Smooth muscle cell (in vitro differentiated cells): Measurements from ENCODE around the gene ERICH4. TPM values are rescaled to one million over a fixed set of nuclear protein-coding genes. Genes with fewer than 3 reads are reported as not detected.
A peak's percentile ranks its signal among the peaks of the same experiment; 100 is the strongest.

ENCODE experiments used
- DNase-seq: peaks from one replicate; lab custom pipeline; 2025; ENCODE audit not compliant: unreplicated experiment; lab: John Stamatoyannopoulos, UW
- H2AFZ ChIP-seq: fragments of 200-600 bp; sonication (generic); 2 replicates; pipeline ENCODE4 v1.6.0; 2016; ENCODE audit warnings: antibody characterized with exemption, low read depth, mild to moderate bottlenecking
- H3F3A ChIP-seq: fragments of 200-600 bp; sonication (generic); 2 replicates; pipeline ENCODE4 v1.6.0; 2017; ENCODE audit warnings: antibody characterized with exemption, low read depth
- H3K27ac ChIP-seq: fragments of 200-600 bp; sonication (generic); 2 replicates; pipeline ENCODE4 v1.5.1; 2016; ENCODE audit warnings: low read depth, mild to moderate bottlenecking
- H3K27me3 ChIP-seq: fragments of 200-600 bp; sonication (generic); 2 replicates; pipeline ENCODE4 v1.6.1; 2016; ENCODE audit warnings: low read depth, mild to moderate bottlenecking
- H3K36me3 ChIP-seq: fragments of 200-600 bp; sonication (generic); 2 replicates; pipeline ENCODE4 v1.5.1; 2016; ENCODE audit warnings: low read depth
- H3K4me1 ChIP-seq: fragments of 200-600 bp; sonication (generic); 2 replicates; pipeline ENCODE4 v1.5.1; 2016; ENCODE audit warnings: low read depth
- H3K4me2 ChIP-seq: fragments of 200-600 bp; sonication (generic); 2 replicates; pipeline ENCODE4 v1.6.0; 2016; ENCODE audit warnings: mild to moderate bottlenecking
- H3K4me3 ChIP-seq: fragments of 200-600 bp; sonication (generic); 2 replicates; pipeline ENCODE4 v1.5.1; 2016; ENCODE audit warnings: mild to moderate bottlenecking
- H3K79me2 ChIP-seq: fragments of 200-600 bp; sonication (generic); 2 replicates; pipeline ENCODE4 v1.6.0; 2016; ENCODE audit warnings: low read depth, mild to moderate bottlenecking
- H3K9ac ChIP-seq: fragments of 200-600 bp; sonication (generic); 2 replicates; pipeline ENCODE4 v1.6.0; 2016; ENCODE audit warnings: low read depth
- H3K9me3 ChIP-seq: fragments of 200-600 bp; sonication (generic); replicated peaks from 2 replicates; pipeline ENCODE4 v1.5.1; 2016; ENCODE audit warnings: low read depth
- H4K20me1 ChIP-seq: fragments of 200-600 bp; sonication (generic); 2 replicates; pipeline ENCODE4 v1.6.0; 2016; ENCODE audit warnings: low read depth
- CTCF ChIP-seq: fragments of 200-600 bp; sonication (generic); IDR thresholded peaks from 2 replicates; pipeline ENCODE4 v1.5.1; 2017; ENCODE audit warnings: borderline replicate concordance, mild to moderate bottlenecking, antibody characterized with exemption; ENCODE audit not compliant: insufficient read depth, poor library complexity, severe bottlenecking
- WGBS: methylation state at CpG from one replicate; pipeline ENCODE4 v1.1.7; 2016; ENCODE audit warnings: low lambda C conversion rate; 5-methylcytosine and 5-hydroxymethylcytosine counted together
- polyA plus RNA-seq: library from polyadenylated mRNA; unstranded; fragments of >200 nt; fragmentation: Nextera tagmentation; extraction: Ambion mirVana; gene quantifications from 2 replicates; pipeline ENCODE4 v1.2.1, GENCODE V29; 2016
- total RNA-seq: library from RNA; depleted of rRNA; stranded (reverse); fragments of >200 nt; gene quantifications from 2 replicates; pipeline ENCODE4 v1.2.3, GENCODE V29; 2014

Gene ERICH4
- total and polyA plus RNA-seq, 2 experiments from 2014 or later: not detected

GRCh38 chr19:41427647-41428480 lies 15.1 kb upstream of the ERICH4 start:
- Histone ChIP-seq H3K79me2 (no peaks in the 10 kb centered on the region), H3F3A (no peaks in the 10 kb centered on the region), H2AFZ (no peak overlapping the region), H3K27ac (peak overlapping the region; percentile 54), H3K4me2 (peak overlapping the region; percentile 98), H3K9me3 (no peaks in the 10 kb centered on the region), H3K27me3 (no peaks in the 10 kb centered on the region), H3K9ac (no peak overlapping the region), H3K4me1 (peaks cover 6% of the 10 kb centered on the region), H3K4me3 (peak overlapping the region; percentile 67), H4K20me1 (no peaks in the 10 kb centered on the region), H3K36me3 (no peaks in the 10 kb centered on the region)
- 22% methylated on average over 13 of the region's 23 CpGs for WGBS
- no peak for TF ChIP-seq CTCF
- DNase-seq: peak; percentile 41

- Histone ChIP-seq H3K4me1 (peaks cover 6% of the 10 kb centered on the region), H2AFZ (no peak overlapping the region), H3K36me3 (no peaks in the 10 kb centered on the region), H3F3A (no peaks in the 10 kb centered on the region), H3K27ac (no peak overlapping the region), H3K4me3 (peak overlapping the region; percentile 67), H3K9me3 (no peaks in the 10 kb centered on the region), H3K9ac (no peak overlapping the region), H3K79me2 (no peaks in the 10 kb centered on the region), H3K27me3 (no peaks in the 10 kb centered on the region), H4K20me1 (no peaks in the 10 kb centered on the region), H3K4me2 (peak overlapping the region; percentile 98)
- 100% methylated on average over 1 of the region's 1 CpG for WGBS
- no peak for DNase-seq
- no peak for TF ChIP-seq CTCF
Measured at GRCh38 chr19:41428481-41428859, 14.5 kb upstream of the ERICH4 start.

- Histone ChIP-seq H2AFZ (no peak overlapping the region), H3K79me2 (no peaks in the 10 kb centered on the region), H4K20me1 (no peaks in the 10 kb centered on the region), H3K4me2 (no peak overlapping the region), H3K36me3 (no peaks in the 10 kb centered on the region), H3K9ac (no peak overlapping the region), H3F3A (no peaks in the 10 kb centered on the region), H3K4me3 (no peak overlapping the region), H3K27ac (no peak overlapping the region), H3K4me1 (peaks cover 6% of the 10 kb centered on the region), H3K9me3 (no peaks in the 10 kb centered on the region), H3K27me3 (no peaks in the 10 kb centered on the region)
- no peak for TF ChIP-seq CTCF
- no peak for DNase-seq
- 75% methylated on average over 6 of the region's 6 CpGs for WGBS
Measured at GRCh38 chr19:41430922-41431321, 12.0 kb upstream of the ERICH4 start.
